Mucosa of gallbladder (tissue), 1 donor: Measurements from ENCODE around the gene GTF2H1. TPM values are rescaled to one million over a fixed set of nuclear protein-coding genes. Genes with fewer than 3 reads are reported as not detected.

Experiments
- total RNA-seq: library from RNA; stranded (reverse); gene quantifications from one replicate; pipeline ENCODE4 v1.2.1, GENCODE V29; 2021
- donor health status: DM: no; HTN: no; CAD: no.

The GTF2H1 gene
- total RNA-seq, 1 donor from 2014 or later, result 35.7 TPM

Other genes with a start within 250 kb of the GTF2H1 start
- 7.9 TPM for gene SAAL1, start 216.5 kb upstream of the GTF2H1 start, total RNA-seq
- 0.17 TPM for gene MRGPRX3, start 190.0 kb upstream of the GTF2H1 start, total RNA-seq
- not detected for gene MRGPRX4, start 149.7 kb upstream of the GTF2H1 start, total RNA-seq
- 0.40 TPM for gene SAA4, start 85.8 kb upstream of the GTF2H1 start, total RNA-seq
- gene SAA2, start 73.9 kb upstream of the GTF2H1 start, total RNA-seq, result 20.3 TPM
- gene SAA1, start 56.3 kb upstream of the GTF2H1 start, total RNA-seq, result 19.3 TPM
- 13.5 TPM for gene HPS5, start 427 bp upstream of the GTF2H1 start, total RNA-seq
- 298 TPM for gene LDHA, start 72.0 kb downstream of the GTF2H1 start, total RNA-seq
- 0.89 TPM for gene LDHC, start 89.8 kb downstream of the GTF2H1 start, total RNA-seq
- not detected for gene LDHAL6A, start 133.3 kb downstream of the GTF2H1 start, total RNA-seq
- 54.4 TPM for gene TSG101, start 204.4 kb downstream of the GTF2H1 start, total RNA-seq